SK-N-MC (cell line): ENCODE measurements around the gene MAPK1IP1L.

Source experiments
- EZH2 ChIP-seq: fragments of 200-600 bp; sonication (generic); IDR thresholded peaks from one replicate; pipeline ENCODE4 v1.6.1; 2017; ENCODE audit warnings: antibody characterized with exemption
- POLR2AphosphoS5 ChIP-seq: IDR thresholded peaks from 2 replicates; pipeline ENCODE4 v1.6.1; 2012; ENCODE audit warnings: mild to moderate bottlenecking, low read depth, low read length, borderline replicate concordance

- TF ChIP-seq EZH2 (no peak), POLR2AphosphoS5 (no peak)
Measured at GRCh38 chr14:55116246-55117030, 65.0 kb downstream of the MAPK1IP1L start.
